ENCODE data around the gene ADA. TPM values are rescaled to one million over a fixed set of nuclear protein-coding genes. Genes with fewer than 3 reads are reported as not detected.

The ADA gene
- total and polyA plus RNA-seq, 9 of the 15 experiments (the other 6 are each of a cell fraction or from before 2014, with no cell fraction given) = 2.4 to 26.1 (median 5.3) TPM

DNA sequence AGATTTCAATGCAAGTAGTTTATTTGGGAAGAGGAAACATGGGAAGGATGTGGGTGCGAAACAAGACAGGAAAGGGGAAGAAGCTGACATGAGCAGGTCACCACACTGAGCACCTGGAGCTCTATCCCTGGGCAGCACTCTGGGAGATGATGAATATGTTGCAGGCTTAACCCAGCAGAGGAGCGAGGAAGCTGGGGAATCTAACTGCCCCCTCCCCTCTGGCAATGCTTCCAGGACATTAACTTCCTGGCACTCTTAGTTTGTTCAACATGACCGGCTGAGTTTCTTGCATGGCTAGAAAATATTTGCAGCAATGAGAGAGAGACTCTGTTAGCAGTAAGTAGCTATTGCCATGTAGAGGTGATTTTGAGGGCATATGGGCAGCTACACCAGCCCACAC lies 4.9 kb upstream of the ADA start:
- Histone ChIP-seq H3K9me3 (replicated peaks; ENCODE audit: control insufficient read depth, insufficient read depth, low read depth, low read length) (peaks cover 4% of the 10 kb centered on the region; the same call in 1 of the 2 replicates), H4K20me1 (replicated peaks; ENCODE audit: control insufficient read depth, insufficient read depth, low read length) (no peaks in the 10 kb centered on the region), H3K4me2 (ENCODE audit: insufficient read depth, low read length) (no peak overlapping the region), H3K27me3 (ENCODE audit: control insufficient read depth in 2 of 2, insufficient read depth in 2 of 2, low read length in 2 of 2) (peaks cover 4 to 9% of the 10 kb centered on the region in 2 experiments; a peak in 4 of 5 replicates), H3K9me1 (ENCODE audit: control insufficient read depth, insufficient read depth, low read length) (no peaks in the 10 kb centered on the region), H2AFZ (ENCODE audit: low read depth, low read length) (no peak overlapping the region), H3K4me1 (replicated peaks in 1 of 2; ENCODE audit: control insufficient read depth in 2 of 2, insufficient read depth in 2 of 2, low read length in 2 of 2) (peaks cover 4 to 8% of the 10 kb centered on the region in 2 experiments; a peak in 3 of 5 replicates), H3K79me2 (ENCODE audit: control insufficient read depth, insufficient read depth, low read length) (no peaks in the 10 kb centered on the region), H3K4me3 (no peak overlapping the region), H3K27ac (ENCODE audit: extremely low read depth, low read depth, low read length) (no peak overlapping the region), H3K36me3 (ENCODE audit: control insufficient read depth, insufficient read depth, low read length) (no peaks in the 10 kb centered on the region), H3K9ac (ENCODE audit: insufficient read depth in 1 of 2, low read depth in 2 of 2, low read length in 2 of 2) (no peak overlapping the region)
- ChIA-PET POLR2A (no interaction called here), CTCF (ENCODE audit: low intra/inter-chr PET ratio) (no interaction called here)
- in situ Hi-C loops (cut with MboI) (no loop called here), intact Hi-C loops (cut with micrococcal nuclease) (no loop called here)
- no peak for ATAC-seq
- no peak for FAIRE-seq
- 0% methylated on average over 3 of the region's 3 CpGs for WGBS (ENCODE audit: insufficient coverage, low coverage, missing lambda C conversion rate)
- BruUV-seq (replicated peaks) = no TSS peak
- DNase-seq (ENCODE audit: extremely low read depth in 1 of 4, low spot score in 3 of 4) = no peak
- no peak for TF ChIP-seq SIN3A (IDR thresholded peaks at IDR 0.05; ENCODE audit: borderline replicate concordance in 2 of 2, control insufficient read depth in 1 of 2, low read depth in 2 of 2, low read length in 2 of 2)
- no peak for TF ChIP-seq ZNF184 (CRISPR knock-in tag; IDR thresholded peaks at IDR 0.05)
- no peak for TF ChIP-seq HMBOX1 (IDR thresholded peaks at IDR 0.05)
- no peak for TF ChIP-seq ZNF695 (CRISPR knock-in tag; IDR thresholded peaks at IDR 0.05)
- TF ChIP-seq HBP1 (CRISPR knock-in tag; IDR thresholded peaks at IDR 0.05) = no peak
- no peak for TF ChIP-seq GABPB2 (CRISPR knock-in tag; conservative IDR thresholded peaks at IDR 0.05)
- TF ChIP-seq SIRT6 (IDR thresholded peaks at IDR 0.05; ENCODE audit: low read depth, low read length) = no peak
- no peak for TF ChIP-seq SMAD4 (CRISPR knock-in tag; conservative IDR thresholded peaks at IDR 0.05)
- TF ChIP-seq SRSF9 (IDR thresholded peaks at IDR 0.05; ENCODE audit: borderline replicate concordance, low read depth, low read length) = no peak
- TF ChIP-seq, protein P1, sequence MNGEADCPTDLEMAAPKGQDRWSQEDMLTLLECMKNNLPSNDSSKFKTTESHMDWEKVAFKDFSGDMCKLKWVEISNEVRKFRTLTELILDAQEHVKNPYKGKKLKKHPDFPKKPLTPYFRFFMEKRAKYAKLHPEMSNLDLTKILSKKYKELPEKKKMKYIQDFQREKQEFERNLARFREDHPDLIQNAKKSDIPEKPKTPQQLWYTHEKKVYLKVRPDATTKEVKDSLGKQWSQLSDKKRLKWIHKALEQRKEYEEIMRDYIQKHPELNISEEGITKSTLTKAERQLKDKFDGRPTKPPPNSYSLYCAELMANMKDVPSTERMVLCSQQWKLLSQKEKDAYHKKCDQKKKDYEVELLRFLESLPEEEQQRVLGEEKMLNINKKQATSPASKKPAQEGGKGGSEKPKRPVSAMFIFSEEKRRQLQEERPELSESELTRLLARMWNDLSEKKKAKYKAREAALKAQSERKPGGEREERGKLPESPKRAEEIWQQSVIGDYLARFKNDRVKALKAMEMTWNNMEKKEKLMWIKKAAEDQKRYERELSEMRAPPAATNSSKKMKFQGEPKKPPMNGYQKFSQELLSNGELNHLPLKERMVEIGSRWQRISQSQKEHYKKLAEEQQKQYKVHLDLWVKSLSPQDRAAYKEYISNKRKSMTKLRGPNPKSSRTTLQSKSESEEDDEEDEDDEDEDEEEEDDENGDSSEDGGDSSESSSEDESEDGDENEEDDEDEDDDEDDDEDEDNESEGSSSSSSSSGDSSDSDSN (IDR thresholded peaks at IDR 0.05; ENCODE audit: borderline replicate concordance in 1 of 2, low read depth in 2 of 2, low read length in 2 of 2) = no peak
- TF ChIP-seq GABPA (tag; conservative IDR thresholded peaks at IDR 0.05; ENCODE audit: low read depth) = no peak
- no peak for TF ChIP-seq PTRF (tag; IDR thresholded peaks at IDR 0.05)
- TF ChIP-seq, protein P2, sequence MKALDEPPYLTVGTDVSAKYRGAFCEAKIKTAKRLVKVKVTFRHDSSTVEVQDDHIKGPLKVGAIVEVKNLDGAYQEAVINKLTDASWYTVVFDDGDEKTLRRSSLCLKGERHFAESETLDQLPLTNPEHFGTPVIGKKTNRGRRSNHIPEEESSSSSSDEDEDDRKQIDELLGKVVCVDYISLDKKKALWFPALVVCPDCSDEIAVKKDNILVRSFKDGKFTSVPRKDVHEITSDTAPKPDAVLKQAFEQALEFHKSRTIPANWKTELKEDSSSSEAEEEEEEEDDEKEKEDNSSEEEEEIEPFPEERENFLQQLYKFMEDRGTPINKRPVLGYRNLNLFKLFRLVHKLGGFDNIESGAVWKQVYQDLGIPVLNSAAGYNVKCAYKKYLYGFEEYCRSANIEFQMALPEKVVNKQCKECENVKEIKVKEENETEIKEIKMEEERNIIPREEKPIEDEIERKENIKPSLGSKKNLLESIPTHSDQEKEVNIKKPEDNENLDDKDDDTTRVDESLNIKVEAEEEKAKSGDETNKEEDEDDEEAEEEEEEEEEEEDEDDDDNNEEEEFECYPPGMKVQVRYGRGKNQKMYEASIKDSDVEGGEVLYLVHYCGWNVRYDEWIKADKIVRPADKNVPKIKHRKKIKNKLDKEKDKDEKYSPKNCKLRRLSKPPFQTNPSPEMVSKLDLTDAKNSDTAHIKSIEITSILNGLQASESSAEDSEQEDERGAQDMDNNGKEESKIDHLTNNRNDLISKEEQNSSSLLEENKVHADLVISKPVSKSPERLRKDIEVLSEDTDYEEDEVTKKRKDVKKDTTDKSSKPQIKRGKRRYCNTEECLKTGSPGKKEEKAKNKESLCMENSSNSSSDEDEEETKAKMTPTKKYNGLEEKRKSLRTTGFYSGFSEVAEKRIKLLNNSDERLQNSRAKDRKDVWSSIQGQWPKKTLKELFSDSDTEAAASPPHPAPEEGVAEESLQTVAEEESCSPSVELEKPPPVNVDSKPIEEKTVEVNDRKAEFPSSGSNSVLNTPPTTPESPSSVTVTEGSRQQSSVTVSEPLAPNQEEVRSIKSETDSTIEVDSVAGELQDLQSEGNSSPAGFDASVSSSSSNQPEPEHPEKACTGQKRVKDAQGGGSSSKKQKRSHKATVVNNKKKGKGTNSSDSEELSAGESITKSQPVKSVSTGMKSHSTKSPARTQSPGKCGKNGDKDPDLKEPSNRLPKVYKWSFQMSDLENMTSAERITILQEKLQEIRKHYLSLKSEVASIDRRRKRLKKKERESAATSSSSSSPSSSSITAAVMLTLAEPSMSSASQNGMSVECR (CRISPR knock-in tag; IDR thresholded peaks at IDR 0.05) = no peak
